Ovary (tissue), 3 donors: ENCODE results near the gene SDK1.

Source experiments
- CTCF ChIP-seq, 3 donors: fragments of 450-650 bp in 2 of 3; fragments of 200-600 bp in 1 of 3; IDR thresholded peaks; one replicate each; pipeline versions ENCODE4 v1.5.1 to v1.8.0; 2016 to 2022; ENCODE audit warnings: antibody characterized with exemption in 3 of 3, mild to moderate bottlenecking in 1 of 3
- EP300 ChIP-seq: sonication (generic); formaldehyde crosslinking; IDR thresholded peaks from one replicate; pipeline ENCODE4 v1.6.1; 2017; ENCODE audit warnings: antibody characterized with exemption
- POLR2A ChIP-seq: fragments of 450-650 bp; IDR thresholded peaks from one replicate; pipeline ENCODE4 v1.6.1; 2017; ENCODE audit warnings: antibody characterized with exemption, mild to moderate bottlenecking, moderate library complexity
- donor health status: DM: no; HTN: no; CAD: no.

DNA sequence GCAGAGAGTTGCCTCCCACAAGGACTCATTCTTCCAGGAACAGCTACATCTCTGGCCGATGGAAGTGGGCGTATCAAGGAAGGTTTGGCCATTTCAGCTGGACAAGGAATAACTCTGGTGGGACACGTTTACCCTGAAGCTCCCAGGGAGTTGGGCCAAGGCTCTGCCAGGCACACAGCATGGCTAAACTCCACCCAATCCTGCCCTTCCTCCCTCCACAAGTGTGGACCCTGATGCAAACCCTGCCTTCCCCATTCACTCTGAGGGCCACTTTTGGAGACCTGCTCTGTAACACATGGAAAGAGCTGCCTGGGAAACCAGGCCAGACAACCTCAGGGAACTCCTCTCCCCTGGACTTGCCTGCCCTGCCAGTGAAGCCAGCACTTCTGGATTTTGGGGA, 973.2 kb downstream of the SDK1 start:
- TF ChIP-seq POLR2A (no peak), CTCF (IDR thresholded peaks at IDR 0.05) (no peak), EP300 (no peak)
